ENCODE data around the gene DTHD1.

The DTHD1 gene

GRCh38 chr4:36349938-36350549, 68.6 kb downstream of the DTHD1 start:
- no peak for DNase-seq

GRCh38 chr4:36351082-36351666, 69.8 kb downstream of the DTHD1 start:
- peak; percentile 39 for DNase-seq

- no peak for DNase-seq
Measured at GRCh38 chr4:36353998-36354397, 72.6 kb downstream of the DTHD1 start.

- no peak for DNase-seq
Measured at GRCh38 chr4:36358173-36358572, 76.8 kb downstream of the DTHD1 start.

- no peak for DNase-seq
Measured at GRCh38 chr4:36360755-36361154, 79.3 kb downstream of the DTHD1 start.

- DNase-seq, result no peak
Measured at GRCh38 chr4:36363024-36363423, 81.6 kb downstream of the DTHD1 start.

GRCh38 chr4:36374836-36375511, 93.6 kb downstream of the DTHD1 start:
- DNase-seq, result no peak

GRCh38 chr4:36385951-36386571, 104.6 kb downstream of the DTHD1 start:
- DNase-seq, result no peak

GRCh38 chr4:36386691-36387090, 105.3 kb downstream of the DTHD1 start:
- DNase-seq, result no peak

GRCh38 chr4:36388710-36389109, 107.3 kb downstream of the DTHD1 start:
- DNase-seq, result no peak

GRCh38 chr4:36391411-36391810, 110.0 kb downstream of the DTHD1 start:
- DNase-seq, result no peak

GRCh38 chr4:36392024-36392423, 110.6 kb downstream of the DTHD1 start:
- DNase-seq, result no peak

- no peak for DNase-seq
Measured at GRCh38 chr4:36392916-36393315, 111.5 kb downstream of the DTHD1 start.

All from fibroblast of skin of scalp (primary cell).